PC-3 (cell line): ENCODE results near the gene DPY30.

Source experiments
- CTCF ChIP-seq: fragments of 300-600 bp; sonication (generic); conservative IDR thresholded peaks from 2 replicates; pipeline ENCODE4 v1.5.1; 2017; ENCODE audit warnings: antibody characterized with exemption, low read depth, mild to moderate bottlenecking, low read length
- EZH2 ChIP-seq: fragments of 300-600 bp; sonication (generic); IDR thresholded peaks from one replicate; pipeline ENCODE4 v1.6.1; 2017; ENCODE audit warnings: antibody characterized with exemption, mild to moderate bottlenecking, low read length; ENCODE audit not compliant: unreplicated experiment

- TF ChIP-seq CTCF, result no peak
- TF ChIP-seq EZH2, result no peak
These were observed 35.8 kb downstream of the DPY30 start for GRCh38 chr2:32003791-32004190.
